Measurements from ENCODE around the gene GRHPR.

DNA sequence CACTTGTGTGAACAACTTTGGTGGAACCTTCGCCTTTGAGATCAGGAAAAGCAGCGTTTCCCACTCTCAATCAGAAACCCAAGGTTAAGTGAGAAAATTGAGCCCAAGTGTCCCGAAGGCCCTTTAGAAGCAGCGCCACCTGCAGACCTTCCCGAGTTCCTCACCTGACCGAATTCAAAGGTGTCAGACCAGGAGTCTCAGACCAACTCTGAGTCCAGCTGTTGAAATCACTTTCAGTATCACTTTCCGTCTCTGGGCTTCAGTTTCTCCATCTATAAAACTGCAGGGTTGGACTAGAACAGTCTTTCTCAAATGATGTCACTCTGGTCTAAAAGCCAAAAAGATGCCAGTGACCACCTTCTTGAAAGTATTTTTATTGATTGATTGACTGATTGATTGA lies 31.7 kb upstream of the GRHPR start:
- TF ChIP-seq, protein P1, sequence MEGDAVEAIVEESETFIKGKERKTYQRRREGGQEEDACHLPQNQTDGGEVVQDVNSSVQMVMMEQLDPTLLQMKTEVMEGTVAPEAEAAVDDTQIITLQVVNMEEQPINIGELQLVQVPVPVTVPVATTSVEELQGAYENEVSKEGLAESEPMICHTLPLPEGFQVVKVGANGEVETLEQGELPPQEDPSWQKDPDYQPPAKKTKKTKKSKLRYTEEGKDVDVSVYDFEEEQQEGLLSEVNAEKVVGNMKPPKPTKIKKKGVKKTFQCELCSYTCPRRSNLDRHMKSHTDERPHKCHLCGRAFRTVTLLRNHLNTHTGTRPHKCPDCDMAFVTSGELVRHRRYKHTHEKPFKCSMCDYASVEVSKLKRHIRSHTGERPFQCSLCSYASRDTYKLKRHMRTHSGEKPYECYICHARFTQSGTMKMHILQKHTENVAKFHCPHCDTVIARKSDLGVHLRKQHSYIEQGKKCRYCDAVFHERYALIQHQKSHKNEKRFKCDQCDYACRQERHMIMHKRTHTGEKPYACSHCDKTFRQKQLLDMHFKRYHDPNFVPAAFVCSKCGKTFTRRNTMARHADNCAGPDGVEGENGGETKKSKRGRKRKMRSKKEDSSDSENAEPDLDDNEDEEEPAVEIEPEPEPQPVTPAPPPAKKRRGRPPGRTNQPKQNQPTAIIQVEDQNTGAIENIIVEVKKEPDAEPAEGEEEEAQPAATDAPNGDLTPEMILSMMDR (IDR thresholded peaks at IDR 0.05; ENCODE audit: insufficient read depth, low read depth, low read length), result peak; percentile 19
- TF ChIP-seq EZH2 (IDR thresholded peaks at IDR 0.05; ENCODE audit: insufficient read depth, low read length), result no peak

Data from astrocyte (in vitro differentiated cells and primary cell).